Naive thymus-derived CD8-positive, alpha-beta T cell (primary cell): ENCODE results near the gene DPYSL4. TPM values are rescaled to one million over a fixed set of nuclear protein-coding genes. Genes with fewer than 3 reads are reported as not detected.

Experiments
- ATAC-seq, 2 donors: fragments of 150-1000 bp; cut with Tn5 transposase in 1 of 2; sonication (Bioruptor Pico), chemical (Tn5 transposase) in 1 of 2; 1 replicate in 1 of 2; 2 replicates in 1 of 2; pipeline ENCODE4 v1.10.0; 2021; ENCODE audit warnings: mild to moderate bottlenecking in 2 of 2, moderate library complexity in 2 of 2
- POLR2A ChIA-PET: fragments of 350-600 bp; sonication (Branson Sonifier 250); formaldehyde crosslinking; loops from one replicate; lab custom pipeline; 2021; ENCODE audit warnings: antibody characterized with exemption; lab: Charles Lee
- DNase-seq, 10 donors: peaks; one replicate each; pipeline versions ENCODE4 v3.0.0 to v3.0.0-alpha.2; 2020 to 2022
- H3K27ac Mint-ChIP-seq, 10 donors: one replicate each; pipeline ENCODE4 v1.8.0; 2020 to 2022; ENCODE audit warnings: mild to moderate bottlenecking in 10 of 10, mixed read lengths in 10 of 10, moderate library complexity in 4 of 10, inconsistent platforms in 1 of 10
- H3K27me3 Mint-ChIP-seq, 5 donors: one replicate each; pipeline ENCODE4 v1.8.0; 2021 to 2022; ENCODE audit warnings: mixed read lengths in 5 of 5
- H3K36me3 Mint-ChIP-seq, 3 donors: one replicate each; pipeline ENCODE4 v1.8.0; 2020 to 2022; ENCODE audit warnings: mixed read lengths in 3 of 3, mild to moderate bottlenecking in 2 of 3, inconsistent platforms in 1 of 3
- H3K4me1 Mint-ChIP-seq, 4 donors: one replicate each; pipeline ENCODE4 v1.8.0; 2021 to 2022; ENCODE audit warnings: mixed read lengths in 4 of 4
- H3K4me3 Mint-ChIP-seq, 10 donors: one replicate each; pipeline ENCODE4 v1.8.0; 2020 to 2022; ENCODE audit warnings: mild to moderate bottlenecking in 10 of 10, mixed read lengths in 10 of 10, moderate library complexity in 6 of 10, inconsistent platforms in 1 of 10
- H3K9me3 Mint-ChIP-seq, 9 donors: one replicate each; pipeline ENCODE4 v1.8.0; 2020 to 2022; ENCODE audit warnings: mixed read lengths in 9 of 9, mild to moderate bottlenecking in 3 of 9, inconsistent platforms in 1 of 9, moderate library complexity in 1 of 9
- polyA plus RNA-seq, 3 donors: library from polyadenylated mRNA; unstranded; fragments of 300-500 nt; fragmentation: Illumina TruSeq; gene quantifications; one replicate each; pipeline ENCODE4 v1.2.3, GENCODE V29; 2021
- total RNA-seq, 8 experiments: library from RNA in 2 of 8; stranded (reverse) in 2 of 8; gene quantifications; one replicate each; pipeline ENCODE4 v1.2.3 and lab custom pipeline; 2021 to 2026

DPYSL4 gene
- total and polyA plus RNA-seq, 5 experiments from 2014 or later = 0.31 to 11.2 (median 1.2) TPM; not detected in 1

GRCh38 chr10:132178046-132178445, 8.7 kb upstream of the DPYSL4 start:
- DNase-seq (no peak), ATAC-seq (no peak)
- POLR2A ChIA-PET = no interaction called here
- H3K27me3 Mint-ChIP-seq = peaks cover 18 to 63% (median 23%) of the 10 kb centered on the region in 5 donors
- H3K4me1 Mint-ChIP-seq = peaks cover 2 to 15% (median 7%) of the 10 kb centered on the region in 4 donors
- no peaks in the 10 kb centered on the region for H3K9me3 Mint-ChIP-seq
- no peak overlapping the region for H3K4me3 Mint-ChIP-seq
- no peaks in the 10 kb centered on the region for H3K36me3 Mint-ChIP-seq
- no peak overlapping the region for H3K27ac Mint-ChIP-seq

GRCh38 chr10:132178672-132179545, 7.8 kb upstream of the DPYSL4 start:
- no peaks in the 10 kb centered on the region for H3K36me3 Mint-ChIP-seq
- H3K27ac Mint-ChIP-seq = no peak overlapping the region
- no peak overlapping the region for H3K4me3 Mint-ChIP-seq
- no peak for ATAC-seq
- H3K4me1 Mint-ChIP-seq = peaks cover 2 to 7% (median 3%) of the 10 kb centered on the region in 4 donors
- H3K9me3 Mint-ChIP-seq = no peaks in the 10 kb centered on the region
- H3K27me3 Mint-ChIP-seq = peaks cover 20 to 68% (median 32%) of the 10 kb centered on the region in 5 donors
- POLR2A ChIA-PET = no interaction called here
- DNase-seq = no peak

GRCh38 chr10:132179551-132180392, 7.0 kb upstream of the DPYSL4 start:
- Mint-ChIP-seq H3K4me1 (peaks cover under 1 to 6% (median 3%) of the 10 kb centered on the region in 4 donors), H3K9me3 (no peaks in the 10 kb centered on the region), H3K36me3 (no peaks in the 10 kb centered on the region), H3K27me3 (peaks cover 22 to 72% (median 38%) of the 10 kb centered on the region in 5 donors), H3K4me3 (no peak overlapping the region), H3K27ac (peak overlapping the region in 1 of 10 donors; percentile 24)
- POLR2A ChIA-PET = no interaction called here
- no peak for ATAC-seq
- DNase-seq = no peak

GRCh38 chr10:132180736-132181135, 6.0 kb upstream of the DPYSL4 start:
- no peaks in the 10 kb centered on the region for H3K36me3 Mint-ChIP-seq
- DNase-seq (no peak), ATAC-seq (no peak)
- no peak overlapping the region for H3K27ac Mint-ChIP-seq
- H3K4me3 Mint-ChIP-seq = no peak overlapping the region
- peaks cover 24 to 79% (median 38%) of the 10 kb centered on the region in 5 donors for H3K27me3 Mint-ChIP-seq
- no peaks in the 10 kb centered on the region for H3K9me3 Mint-ChIP-seq
- POLR2A ChIA-PET = no interaction called here
- peaks cover 0 to 7% (median 4%) of the 10 kb centered on the region in 4 donors for H3K4me1 Mint-ChIP-seq

- Mint-ChIP-seq H3K9me3 (no peaks in the 10 kb centered on the region), H3K4me3 (no peak overlapping the region), H3K4me1 (peaks cover 0 to 5% (median 1%) of the 10 kb centered on the region in 4 donors), H3K36me3 (no peaks in the 10 kb centered on the region), H3K27me3 (peaks cover 18 to 72% (median 32%) of the 10 kb centered on the region in 5 donors), H3K27ac (peak overlapping the region in 1 of 10 donors; percentile 18)
- ATAC-seq (no peak), DNase-seq (no peak)
- POLR2A ChIA-PET = no interaction called here
Observed at GRCh38 chr10:132181691-132182425, 4.9 kb upstream of the DPYSL4 start.

GRCh38 chr10:132182591-132182990, 4.2 kb upstream of the DPYSL4 start:
- Mint-ChIP-seq H3K27ac (no peak overlapping the region), H3K4me3 (no peak overlapping the region)
- POLR2A ChIA-PET = no interaction called here

GRCh38 chr10:132183046-132183445, 3.7 kb upstream of the DPYSL4 start:
- no peak for DNase-seq
- Mint-ChIP-seq H3K9me3 (no peaks in the 10 kb centered on the region), H3K4me1 (peaks cover 2 to 5% (median 4%) of the 10 kb centered on the region in 4 donors), H3K4me3 (no peak overlapping the region), H3K36me3 (no peaks in the 10 kb centered on the region), H3K27ac (no peak overlapping the region), H3K27me3 (peaks cover 15 to 63% (median 26%) of the 10 kb centered on the region in 5 donors)
- POLR2A ChIA-PET = no interaction called here
- ATAC-seq = no peak

More at GRCh38 chr10:132182591-132182990, 4.2 kb upstream of the DPYSL4 start:
- no peaks in the 10 kb centered on the region for H3K9me3 Mint-ChIP-seq
- H3K4me1 Mint-ChIP-seq = peaks cover 0 to 5% (median 1%) of the 10 kb centered on the region in 4 donors
- DNase-seq (no peak), ATAC-seq (no peak)
- no peaks in the 10 kb centered on the region for H3K36me3 Mint-ChIP-seq
- H3K27me3 Mint-ChIP-seq = peaks cover 15 to 64% (median 24%) of the 10 kb centered on the region in 5 donors

- POLR2A ChIA-PET = interaction anchor here (0.9 kb wide), 1 partner anchor 146 kb away, joined by 3 read pairs; the partner anchor contains the start of gene LRRC27
Observed at GRCh38 chr10:132184816-132185593, 1.7 kb upstream of the DPYSL4 start.

GRCh38 chr10:132185601-132186487, 904 bp upstream of the DPYSL4 start:
- DNase-seq (peak; percentile 45 to 82 (median 63)), ATAC-seq (peak; percentile 91 to 94)
- Mint-ChIP-seq H3K27me3 (peaks cover 22 to 69% (median 46%) of the 10 kb centered on the region in 5 donors), H3K9me3 (peaks cover 0 to 2% (median 0%) of the 10 kb centered on the region in 9 donors), H3K27ac (peak overlapping the region in 1 of 10 donors; percentile 5), H3K4me1 (peaks cover 4 to 11% (median 6%) of the 10 kb centered on the region in 4 donors), H3K4me3 (peak overlapping the region in 9 of 10 donors; percentile 36 to 77 (median 60)), H3K36me3 (peaks cover 0 to 3% (median 0%) of the 10 kb centered on the region in 3 donors)
- POLR2A ChIA-PET = interaction anchor here (0.9 kb wide), 1 partner anchor 146 kb away, joined by 3 read pairs; the partner anchor contains the start of gene LRRC27

More at GRCh38 chr10:132184816-132185593, 1.7 kb upstream of the DPYSL4 start:
- H3K36me3 Mint-ChIP-seq = peaks cover 0 to 3% (median 0%) of the 10 kb centered on the region in 3 donors
- H3K4me3 Mint-ChIP-seq = peak overlapping the region; percentile 4 to 75 (median 60)
- H3K9me3 Mint-ChIP-seq = peaks cover 0 to 2% (median 0%) of the 10 kb centered on the region in 9 donors
- H3K27ac Mint-ChIP-seq = peak overlapping the region in 2 of 10 donors; percentile 29 to 63
- peaks cover 4 to 11% (median 6%) of the 10 kb centered on the region in 4 donors for H3K4me1 Mint-ChIP-seq
- DNase-seq = no peak
- H3K27me3 Mint-ChIP-seq = peaks cover 24 to 64% (median 38%) of the 10 kb centered on the region in 5 donors
- ATAC-seq = peak; percentile 7 to 16

GRCh38 chr10:132187430-132188138, 836 bp downstream of the DPYSL4 start:
- DNase-seq (no peak), ATAC-seq (no peak)
- Mint-ChIP-seq H3K4me1 (peaks cover 4 to 11% (median 6%) of the 10 kb centered on the region in 4 donors), H3K27ac (no peak overlapping the region), H3K27me3 (peaks cover 20 to 59% (median 48%) of the 10 kb centered on the region in 5 donors), H3K9me3 (peaks cover 0 to 2% (median 0%) of the 10 kb centered on the region in 9 donors), H3K36me3 (peaks cover 0 to 3% (median 0%) of the 10 kb centered on the region in 3 donors), H3K4me3 (peak overlapping the region in 8 of 10 donors; percentile 7 to 76 (median 50))
- POLR2A ChIA-PET = interaction anchor here (0.6 kb wide), 1 partner anchor 361 kb away, joined by 3 read pairs; no protein-coding TSS in a partner anchor
